ENCODE data around the gene LMNB1. TPM values are rescaled to one million over a fixed set of nuclear protein-coding genes. Genes with fewer than 3 reads are reported as not detected.

The LMNB1 gene
- total RNA-seq, 2 experiments from 2014 or later, result 173 to 280 TPM

GRCh38 chr5:126847826-126848251, 70.9 kb downstream of the LMNB1 start:
- Histone ChIP-seq H3K36me3 (ENCODE audit: insufficient read depth, low read length) (0 out of 2 replicates have a peak, but pooled peaks cover 2% of the 10 kb centered on the region), H3K9me2 (ENCODE audit: insufficient read depth, low read length) (no peaks in the 10 kb centered on the region), H3K9me3 (ENCODE audit: low read length) (no peaks in the 10 kb centered on the region), H3K79me2 (ENCODE audit: insufficient read depth, low read depth, low read length) (no peaks in the 10 kb centered on the region), H4K20me1 (ENCODE audit: insufficient read depth, low read length) (no peaks in the 10 kb centered on the region), H3K4me1 (ENCODE audit: insufficient read depth, low read length, poor library complexity, severe bottlenecking) (peaks cover 24% of the 10 kb centered on the region), H3K27ac (ENCODE audit: low read depth, low read length, poor library complexity, severe bottlenecking) (no peak overlapping the region), H3K4me2 (ENCODE audit: low read length) (no peak overlapping the region), H3K4me3 (ENCODE audit: low read depth, low read length, poor library complexity, severe bottlenecking) (no peak overlapping the region), H2AFZ (ENCODE audit: low read length) (no peak overlapping the region)
- intact Hi-C loops (cut with micrococcal nuclease; ENCODE audit: unreplicated experiment), result loop anchor here (10.0 kb wide), 1 partner anchor 467 kb away; no protein-coding TSS in a partner anchor
- POLR2A ChIA-PET, result no interaction called here
- no peak for TF ChIP-seq EZH2phosphoT487 (IDR thresholded peaks at IDR 0.05; ENCODE audit: borderline replicate concordance, low read depth, low read length)
- TF ChIP-seq CTCF (conservative IDR thresholded peaks at IDR 0.05; ENCODE audit: low read length), result no peak
- DNase-seq (ENCODE audit: low spot score), result no peak
- CTCF ChIA-PET (ENCODE audit: unreplicated experiment), result no interaction called here
- no TSS peak for BruUV-seq (replicated peaks)

DNA sequence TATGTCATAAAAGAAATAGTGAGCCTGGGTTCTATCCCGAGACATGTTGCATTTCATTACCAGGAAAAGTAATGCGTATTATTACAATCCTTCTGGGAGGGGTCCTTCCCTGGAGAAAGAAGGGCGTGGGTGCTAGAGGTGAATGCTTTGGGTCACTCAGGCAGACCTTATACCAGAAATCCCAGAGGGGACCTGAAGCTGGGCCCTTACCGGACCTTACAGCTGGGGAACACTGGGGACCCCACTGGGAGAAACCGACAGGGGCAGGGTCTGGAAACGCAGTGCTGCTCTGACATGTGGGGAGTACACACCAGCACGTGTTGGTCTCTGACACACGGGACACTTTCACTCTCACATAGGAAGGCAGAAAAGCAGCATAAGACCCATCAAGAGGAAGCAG, 71.3 kb downstream of the LMNB1 start:
- intact Hi-C loops (cut with micrococcal nuclease; ENCODE audit: unreplicated experiment), result loop anchor here (10.0 kb wide), 1 partner anchor 467 kb away; no protein-coding TSS in a partner anchor
- Histone ChIP-seq H3K4me3 (ENCODE audit: low read depth, low read length, poor library complexity, severe bottlenecking) (no peak overlapping the region), H2AFZ (ENCODE audit: low read length) (no peak overlapping the region), H3K9me3 (ENCODE audit: low read length) (no peaks in the 10 kb centered on the region), H3K9me2 (ENCODE audit: insufficient read depth, low read length) (no peaks in the 10 kb centered on the region), H3K4me2 (ENCODE audit: low read length) (no peak overlapping the region), H3K36me3 (ENCODE audit: insufficient read depth, low read length) (0 out of 2 replicates have a peak, but pooled peaks cover 2% of the 10 kb centered on the region), H4K20me1 (ENCODE audit: insufficient read depth, low read length) (no peaks in the 10 kb centered on the region), H3K79me2 (ENCODE audit: insufficient read depth, low read depth, low read length) (no peaks in the 10 kb centered on the region), H3K4me1 (ENCODE audit: insufficient read depth, low read length, poor library complexity, severe bottlenecking) (peaks cover 24% of the 10 kb centered on the region), H3K27ac (ENCODE audit: low read depth, low read length, poor library complexity, severe bottlenecking) (no peak overlapping the region)
- BruUV-seq (replicated peaks), result no TSS peak
- DNase-seq (ENCODE audit: low spot score), result no peak
- CTCF ChIA-PET (ENCODE audit: unreplicated experiment), result no interaction called here
- no peak for TF ChIP-seq CTCF (conservative IDR thresholded peaks at IDR 0.05; ENCODE audit: low read length)
- TF ChIP-seq EZH2phosphoT487 (IDR thresholded peaks at IDR 0.05; ENCODE audit: borderline replicate concordance, low read depth, low read length), result no peak
- POLR2A ChIA-PET, result no interaction called here

- no peak for TF ChIP-seq CTCF (conservative IDR thresholded peaks at IDR 0.05; ENCODE audit: low read length)
- no peak for TF ChIP-seq EZH2phosphoT487 (IDR thresholded peaks at IDR 0.05; ENCODE audit: borderline replicate concordance, low read depth, low read length)
- H4K20me1 ChIP-seq (ENCODE audit: insufficient read depth, low read length), result no peaks in the 10 kb centered on the region
- DNase-seq (ENCODE audit: low spot score), result no peak
- no peaks in the 10 kb centered on the region for H3K79me2 ChIP-seq (ENCODE audit: insufficient read depth, low read depth, low read length)
- peaks cover 24% of the 10 kb centered on the region for H3K4me1 ChIP-seq (ENCODE audit: insufficient read depth, low read length, poor library complexity, severe bottlenecking)
- no peak overlapping the region for H3K4me3 ChIP-seq (ENCODE audit: low read depth, low read length, poor library complexity, severe bottlenecking)
- no peaks in the 10 kb centered on the region for H3K9me3 ChIP-seq (ENCODE audit: low read length)
- H3K27ac ChIP-seq (ENCODE audit: low read depth, low read length, poor library complexity, severe bottlenecking), result no peak overlapping the region
- no peak overlapping the region for H2AFZ ChIP-seq (ENCODE audit: low read length)
- intact Hi-C loops (cut with micrococcal nuclease; ENCODE audit: unreplicated experiment), result loop anchor here (10.0 kb wide), 1 partner anchor 466 kb away; no protein-coding TSS in a partner anchor
- no peaks in the 10 kb centered on the region for H3K9me2 ChIP-seq (ENCODE audit: insufficient read depth, low read length)
- CTCF ChIA-PET (ENCODE audit: unreplicated experiment), result no interaction called here
- peaks cover 7% of the 10 kb centered on the region; the same call in 1 of the 2 replicates for H3K36me3 ChIP-seq (ENCODE audit: insufficient read depth, low read length)
- POLR2A ChIA-PET, result interaction anchor here (0.5 to 0.7 kb wide), 2 partner anchors 50 to 1077 kb away, joined by 3 read pairs; no protein-coding TSS in a partner anchor
- BruUV-seq (replicated peaks), result no TSS peak
- H3K4me2 ChIP-seq (ENCODE audit: low read length), result no peak overlapping the region
Observed at GRCh38 chr5:126849101-126849678, 72.3 kb downstream of the LMNB1 start.
